Endothelial cell of umbilical vein (primary cell): Measurements from ENCODE around the gene GDI1. TPM values are rescaled to one million over a fixed set of nuclear protein-coding genes. Genes with fewer than 3 reads are reported as not detected.

Source experiments
- BruUV-seq: library from RNA; stranded (reverse); fragments of 400-500 nt; replicated peaks from 2 replicates; lab custom pipeline; 2021; lab: Mats Ljungman, UMichigan
- CTCF ChIA-PET: fragments of 300-600, 350-600 bp; sonication (Branson Sonifier 250); formaldehyde crosslinking; loops from one replicate; lab custom pipeline; 2021; ENCODE audit warnings: antibody characterized with exemption, inconsistent platforms; lab: Charles Lee
- POLR2A ChIA-PET: fragments of 300-600, 350-600 bp; sonication (Branson Sonifier 250); formaldehyde crosslinking; loops from one replicate; lab custom pipeline; 2021; ENCODE audit warnings: antibody characterized with exemption, inconsistent platforms; lab: Charles Lee
- DNase-seq: peaks from one replicate; pipeline ENCODE4 v3.0.0-alpha.2; 2011; ENCODE audit warnings: low read depth, low spot score
- FAIRE-seq: peaks from 2 replicates; lab custom pipeline; 2011; peaks lifted over from hg19 to GRCh38; lab: Jason Lieb, UNC
- H2AFZ ChIP-seq: 2 replicates; pipeline ENCODE4 v1.6.0; 2012; ENCODE audit warnings: low read depth, low read length, control low read depth, inconsistent platforms
- H3K27ac ChIP-seq: 2 replicates; pipeline ENCODE4 v1.5.1; 2011; ENCODE audit warnings: low read depth, mild to moderate bottlenecking, control low read depth, low read length, moderate library complexity; ENCODE audit not compliant: insufficient read depth
- H3K27me3 ChIP-seq, 2 experiments: 2 replicates each; pipeline versions ENCODE4 v1.6.0 to v1.6.1; 2011; ENCODE audit warnings: low read length in 2 of 2, mixed read lengths in 1 of 2; ENCODE audit not compliant: control insufficient read depth in 2 of 2, insufficient read depth in 2 of 2
- H3K36me3 ChIP-seq, 2 experiments: 2 replicates in 1 of 2; 3 replicates in 1 of 2; pipeline ENCODE4 v1.5.1; 2011; ENCODE audit warnings: low read length in 2 of 2, mild to moderate bottlenecking in 1 of 2, moderate library complexity in 1 of 2; ENCODE audit not compliant: control insufficient read depth in 2 of 2, insufficient read depth in 2 of 2; ENCODE audit errors: extremely low read depth in 1 of 2
- H3K4me1 ChIP-seq: 3 replicates; pipeline ENCODE4 v1.5.1; 2011; ENCODE audit warnings: mild to moderate bottlenecking, low read length; ENCODE audit not compliant: control insufficient read depth, insufficient read depth; ENCODE audit errors: extremely low read depth
- H3K4me2 ChIP-seq: 2 replicates; pipeline ENCODE4 v1.6.1; 2011; ENCODE audit warnings: low read length, control low read depth, mixed read lengths; ENCODE audit not compliant: insufficient read depth
- H3K4me3 ChIP-seq, 3 experiments: fragments of 200-600 bp in 1 of 3; sonication (generic), shearing (Covaris generic) in 1 of 3; replicated peaks in 1 of 3; 2 replicates each; pipeline ENCODE4 v1.5.1; 2011 to 2016; ENCODE audit warnings: control low read depth in 3 of 3, low read length in 3 of 3, mild to moderate bottlenecking in 2 of 3, inconsistent platforms in 1 of 3, low read depth in 1 of 3, moderate library complexity in 1 of 3; ENCODE audit not compliant: insufficient read depth in 1 of 3
- H3K79me2 ChIP-seq: 2 replicates; pipeline ENCODE4 v1.6.0; 2012; ENCODE audit warnings: low read length, inconsistent platforms; ENCODE audit not compliant: control insufficient read depth, insufficient read depth
- H3K9ac ChIP-seq: replicated peaks from 2 replicates; pipeline ENCODE3; 2011; ENCODE audit warnings: low read length, control low read depth; ENCODE audit not compliant: insufficient read depth; ENCODE audit errors: extremely low read depth
- H3K9me1 ChIP-seq: replicated peaks from 3 replicates; pipeline ENCODE4 v1.6.0; 2011; ENCODE audit warnings: mild to moderate bottlenecking, low read length; ENCODE audit not compliant: control insufficient read depth, insufficient read depth; ENCODE audit errors: extremely low read depth
- H3K9me3 ChIP-seq: replicated peaks from 2 replicates; pipeline ENCODE4 v1.5.1; 2012; ENCODE audit warnings: low read length, inconsistent platforms; ENCODE audit not compliant: control insufficient read depth, insufficient read depth
- H4K20me1 ChIP-seq: replicated peaks from 2 replicates; pipeline ENCODE3; 2011; ENCODE audit warnings: mild to moderate bottlenecking, low read length; ENCODE audit not compliant: control insufficient read depth, insufficient read depth; ENCODE audit errors: extremely low read depth
- CTCF ChIP-seq, 2 donors: IDR thresholded peaks; 1 replicate in 1 of 2; 2 replicates in 1 of 2; pipeline ENCODE4 v1.5.1; 2011; ENCODE audit warnings: low read length in 2 of 2, mild to moderate bottlenecking in 2 of 2, moderate library complexity in 2 of 2, control low read depth in 1 of 2, inconsistent platforms in 1 of 2, low read depth in 1 of 2; ENCODE audit not compliant: insufficient read depth in 1 of 2; ENCODE audit errors: extremely low read depth in 1 of 2
- EZH2 ChIP-seq: IDR thresholded peaks from 2 replicates; pipeline ENCODE4 v1.6.1; 2012; ENCODE audit warnings: borderline replicate concordance, low read depth, mild to moderate bottlenecking, moderate library complexity, low read length, inconsistent platforms; ENCODE audit not compliant: severe bottlenecking
- FOS ChIP-seq: IDR thresholded peaks from 2 replicates; pipeline ENCODE4 v1.6.1; 2011; ENCODE audit warnings: mild to moderate bottlenecking, low read length, moderate library complexity, borderline replicate concordance; ENCODE audit not compliant: insufficient read depth
- GATA2 ChIP-seq: IDR thresholded peaks from 2 replicates; pipeline ENCODE4 v1.7.0; 2011; ENCODE audit warnings: low read depth, mild to moderate bottlenecking, moderate library complexity, mixed read lengths, low read length; ENCODE audit not compliant: insufficient read length, insufficient read depth
- JUN ChIP-seq: IDR thresholded peaks from 2 replicates; pipeline ENCODE4 v1.6.1; 2011; ENCODE audit warnings: borderline replicate concordance, low read depth; ENCODE audit not compliant: insufficient read length, insufficient read depth
- MAX ChIP-seq: IDR thresholded peaks from 2 replicates; pipeline ENCODE4 v1.6.1; 2011; ENCODE audit not compliant: insufficient read depth, insufficient read length
- MYC ChIP-seq: IDR thresholded peaks from one replicate; pipeline ENCODE4 v1.6.1; 2011; ENCODE audit warnings: mild to moderate bottlenecking, low read depth, low read length
- POLR2A ChIP-seq: IDR thresholded peaks from 2 replicates; pipeline ENCODE4 v1.6.1; 2012; ENCODE audit warnings: low read depth, mild to moderate bottlenecking, control low read depth, low read length
- POLR2AphosphoS5 ChIP-seq: IDR thresholded peaks from 2 replicates; pipeline ENCODE4 v1.6.1; 2012; ENCODE audit warnings: low read depth, mild to moderate bottlenecking, control low read depth, low read length, moderate library complexity; ENCODE audit not compliant: insufficient read depth
- dilution Hi-C: fragments of 300-500 bp; cut with MboI; formaldehyde crosslinking; loops from one replicate; pipeline ENCODE4 v1.15.0; 2019; ENCODE audit warnings: low sequenced_read_pairs; ENCODE audit not compliant: extremely low pct_ligation_motif_present
- intact Hi-C: fragments of 100-400 bp; cut with micrococcal nuclease; formaldehyde crosslinking; loops from one replicate; pipeline ENCODE4 v1.10.0; 2022
- polyA plus RNA-seq, 4 experiments: library from polyadenylated mRNA; depleted of rRNA in 3 of 4; stranded (reverse) in 3 of 4; unstranded in 1 of 4; fragments of >200 nt; gene quantifications; 2 replicates each; pipeline versions ENCODE4 v1.2.1 to v1.2.3, GENCODE V29; 2011 to 2012; ENCODE audit warnings: missing spikeins in 1 of 4
- total RNA-seq: library from RNA; stranded (reverse); gene quantifications from 2 replicates; pipeline ENCODE4 v1.2.3, GENCODE V29; 2021

GDI1 gene
- total and polyA plus RNA-seq, 2 donors (not counting 3 experiments of a cell fraction or from before 2014, with no cell fraction given), result 128 to 247 TPM

GRCh38 chrX:154446430-154446829 is 9.5 kb downstream of the GDI1 start:
- no peak overlapping the region for H3K4me2 ChIP-seq
- no peak overlapping the region for H3K4me3 ChIP-seq
- TF ChIP-seq EZH2 (no peak), FOS (no peak), JUN (no peak), POLR2AphosphoS5 (no peak), MAX (no peak), GATA2 (no peak), MYC (no peak), POLR2A (no peak), CTCF (IDR thresholded peaks at IDR 0.05; ENCODE audit: extremely low read depth in 1 of 2, insufficient read depth in 1 of 2, low read depth in 1 of 2, low read length in 2 of 2) (no peak)
- H3K4me1 ChIP-seq, result peaks cover 8% of the 10 kb centered on the region
- BruUV-seq, result no TSS peak
- no peak overlapping the region for H2AFZ ChIP-seq
- no peak overlapping the region for H3K27ac ChIP-seq
- ChIA-PET CTCF (no interaction called here), POLR2A (interaction anchor here (0.8 kb wide), 1 partner anchor 12 kb away, joined by 3 read pairs; no protein-coding TSS in a partner anchor)
- peaks cover 0 to 42% of the 10 kb centered on the region in 2 experiments for H3K36me3 ChIP-seq
- no peaks in the 10 kb centered on the region for H3K27me3 ChIP-seq
- H3K9ac ChIP-seq, result no peak overlapping the region
- DNase-seq, result no peak
- intact Hi-C loops (no loop called here), dilution Hi-C loops (no loop called here)
- no peak for FAIRE-seq
- no peaks in the 10 kb centered on the region for H3K9me1 ChIP-seq
- no peaks in the 10 kb centered on the region for H3K9me3 ChIP-seq
- H3K79me2 ChIP-seq, result peaks cover 25% of the 10 kb centered on the region
- no peaks in the 10 kb centered on the region for H4K20me1 ChIP-seq
